SK-N-SH (cell line): ENCODE data around the gene BPIFA2.

ENCODE experiments used
- CTCF ChIP-seq: fragments of 200-600 bp; sonication (generic); IDR thresholded peaks from 2 replicates; pipeline ENCODE4 v1.6.1; 2017; ENCODE audit warnings: antibody characterized with exemption, mild to moderate bottlenecking, moderate library complexity
- POLR2AphosphoS5 ChIP-seq: IDR thresholded peaks from 2 replicates; pipeline ENCODE4 v1.6.1; 2012; ENCODE audit warnings: low read depth, low read length
- REST ChIP-seq: IDR thresholded peaks from 2 replicates; pipeline ENCODE4 v1.6.1; 2012; ENCODE audit warnings: mild to moderate bottlenecking, low read depth, low read length, moderate library complexity
- RFX5 ChIP-seq: IDR thresholded peaks from 2 replicates; pipeline ENCODE4 v1.6.1; 2012; ENCODE audit warnings: mild to moderate bottlenecking, improper control_type of control experiment, low read length
- SIN3A ChIP-seq: IDR thresholded peaks from 2 replicates; pipeline ENCODE4 v1.6.1; 2012; ENCODE audit warnings: low read depth, mild to moderate bottlenecking, low read length, moderate library complexity, borderline replicate concordance
- USF1 ChIP-seq: IDR thresholded peaks from 2 replicates; pipeline ENCODE4 v1.4.0; 2012; ENCODE audit warnings: low read depth, borderline replicate concordance

GRCh38 chr20:33124261-33124660 is 43.7 kb upstream of the BPIFA2 start:
- no peak for TF ChIP-seq RFX5
- no peak for TF ChIP-seq CTCF
- no peak for TF ChIP-seq SIN3A
- TF ChIP-seq REST, result no peak
- TF ChIP-seq USF1, result no peak
- no peak for TF ChIP-seq POLR2AphosphoS5
